GM19463 (cell line): ENCODE data around the gene PATJ.
"Not testable (repeated sequence)": the region's sequence is repeated elsewhere in the genome, so short reads cannot be mapped to it uniquely, and the experiment has no call there.

ENCODE experiments used
- ATAC-seq: cut with Tn5 transposase; IDR thresholded peaks from one replicate; pipeline ENCODE4 v1.9.1; 2021; ENCODE audit warnings: mild to moderate bottlenecking, moderate library complexity; ENCODE audit not compliant: unreplicated experiment

Gene PATJ

GRCh38 chr1:61942856-61943255, 200.6 kb downstream of the PATJ start:
- no peak for ATAC-seq

GRCh38 chr1:61948685-61949084, 206.4 kb downstream of the PATJ start:
- not testable (repeated sequence) for ATAC-seq

GRCh38 chr1:61950418-61950817, 208.1 kb downstream of the PATJ start:
- ATAC-seq, result no peak

GRCh38 chr1:61951731-61952580, 209.7 kb downstream of the PATJ start:
- ATAC-seq, result no peak

- ATAC-seq, result no peak
Measured at GRCh38 chr1:61952675-61953074, 210.4 kb downstream of the PATJ start.

GRCh38 chr1:61953076-61953789, 211.0 kb downstream of the PATJ start:
- no peak for ATAC-seq

- no peak for ATAC-seq
Measured at GRCh38 chr1:61953790-61954150, 211.5 kb downstream of the PATJ start.

- no peak for ATAC-seq
Measured at GRCh38 chr1:61955261-61955660, 213.0 kb downstream of the PATJ start.

GRCh38 chr1:61956016-61956645, 213.9 kb downstream of the PATJ start:
- no peak for ATAC-seq

GRCh38 chr1:61956784-61957183, 214.5 kb downstream of the PATJ start:
- no peak for ATAC-seq

GRCh38 chr1:61961009-61961408, 218.7 kb downstream of the PATJ start:
- ATAC-seq, result no peak

GRCh38 chr1:61962631-61963030, 220.4 kb downstream of the PATJ start:
- ATAC-seq, result no peak

GRCh38 chr1:61966450-61967225, 224.4 kb downstream of the PATJ start:
- ATAC-seq, result not testable (repeated sequence)

GRCh38 chr1:61967750-61968149, 225.5 kb downstream of the PATJ start:
- ATAC-seq, result no peak

- no peak for ATAC-seq
Measured at GRCh38 chr1:61968869-61969268, 226.6 kb downstream of the PATJ start.

GRCh38 chr1:61973100-61973837, 231.0 kb downstream of the PATJ start:
- no peak for ATAC-seq

GRCh38 chr1:61975638-61976037, 233.4 kb downstream of the PATJ start:
- ATAC-seq, result no peak

GRCh38 chr1:61976566-61976965, 234.3 kb downstream of the PATJ start:
- ATAC-seq, result no peak

- ATAC-seq, result no peak
Measured at GRCh38 chr1:61978796-61979195, 236.5 kb downstream of the PATJ start.

GRCh38 chr1:61979729-61980128, 237.4 kb downstream of the PATJ start:
- no peak for ATAC-seq
